HUES6 (cell line): Measurements from ENCODE around the gene ATG5.
A peak's percentile ranks its signal among the peaks of the same experiment; 100 is the strongest.

Source experiments
- H3K27ac ChIP-seq: 2 replicates; pipeline ENCODE4 v1.7.0; 2013; ENCODE audit warnings: low read depth, mild to moderate bottlenecking, low read length, inconsistent platforms
- H3K27me3 ChIP-seq: 2 replicates; pipeline ENCODE4 v1.6.1; 2013; ENCODE audit warnings: low read length; ENCODE audit not compliant: control insufficient read depth, insufficient read depth
- H3K36me3 ChIP-seq: 2 replicates; pipeline ENCODE4 v1.6.1; 2013; ENCODE audit warnings: low read length; ENCODE audit not compliant: control insufficient read depth, insufficient read depth
- H3K4me1 ChIP-seq: 2 replicates; pipeline ENCODE4 v1.6.1; 2013; ENCODE audit warnings: low read length; ENCODE audit not compliant: control insufficient read depth, insufficient read depth
- H3K4me3 ChIP-seq: 2 replicates; pipeline ENCODE4 v1.5.1; 2013; ENCODE audit warnings: low read depth, low read length
- H3K9ac ChIP-seq: one replicate; pipeline ENCODE4 v1.6.1; 2013; ENCODE audit warnings: mild to moderate bottlenecking, low read length
- H3K9me3 ChIP-seq: 2 replicates; pipeline ENCODE4 v1.6.1; 2013; ENCODE audit warnings: low read depth, low read length; ENCODE audit not compliant: control insufficient read depth, insufficient read depth

The ATG5 gene

DNA sequence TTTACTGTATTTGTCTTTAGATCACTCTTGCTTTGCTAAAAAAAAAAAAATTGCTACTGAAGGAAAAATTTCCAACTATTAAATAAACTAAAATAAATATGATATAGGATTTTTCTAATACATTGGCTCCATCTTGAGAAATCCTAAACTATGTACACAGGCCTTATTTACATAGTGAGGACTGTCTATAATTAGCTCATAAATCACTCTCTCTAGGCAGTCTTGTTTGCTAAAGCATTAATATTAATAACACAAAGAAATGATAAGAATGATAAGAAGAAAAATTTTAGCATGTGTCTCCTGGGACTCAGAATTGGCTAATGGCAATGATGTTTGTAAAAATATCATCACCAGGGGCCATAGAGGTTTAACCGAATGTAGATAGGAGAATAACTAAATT lies 21.7 kb upstream of the ATG5 start:
- Histone ChIP-seq H3K9me3 (no peaks in the 10 kb centered on the region), H3K4me1 (no peaks in the 10 kb centered on the region), H3K27ac (no peak overlapping the region), H3K27me3 (no peaks in the 10 kb centered on the region), H3K36me3 (no peaks in the 10 kb centered on the region), H3K9ac (no peak overlapping the region), H3K4me3 (no peak overlapping the region)

DNA sequence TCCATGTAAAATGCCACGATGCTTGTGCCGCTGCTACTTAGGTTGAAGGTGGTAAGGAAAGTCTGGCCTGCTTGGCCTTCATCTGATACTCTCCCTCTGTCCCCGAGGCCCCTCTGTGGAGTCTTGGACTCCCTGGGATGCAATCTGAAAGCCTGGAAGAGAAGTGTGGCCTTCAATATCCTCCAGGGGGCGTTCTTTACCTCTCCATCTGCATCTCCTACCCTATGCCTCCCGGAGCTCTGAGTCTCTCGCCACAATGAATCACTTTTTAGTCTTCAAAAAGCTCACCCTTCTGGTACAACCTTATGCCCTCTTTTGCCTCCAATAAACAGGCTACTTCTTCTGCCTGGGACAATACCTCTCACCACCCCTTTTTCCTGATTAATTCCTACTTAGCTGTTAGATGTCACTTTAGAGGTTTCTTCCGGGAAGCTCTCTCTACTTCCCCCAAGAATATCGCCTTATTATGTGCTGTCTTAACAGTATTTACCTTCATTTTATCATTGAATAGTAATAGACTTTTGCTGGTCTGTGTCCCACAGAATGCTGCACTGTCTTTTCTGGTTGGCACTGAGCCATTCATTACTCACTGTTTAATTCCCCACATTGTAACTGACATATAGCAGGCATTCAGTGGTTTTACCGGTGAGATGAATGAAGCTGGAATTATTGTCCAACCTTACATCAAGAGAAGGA lies 13.9 kb upstream of the ATG5 start:
- Histone ChIP-seq H3K27me3 (no peaks in the 10 kb centered on the region), H3K4me3 (no peak overlapping the region), H3K36me3 (no peaks in the 10 kb centered on the region), H3K4me1 (0 out of 2 replicates have a peak, but pooled peaks cover 2% of the 10 kb centered on the region), H3K9me3 (no peaks in the 10 kb centered on the region), H3K27ac (no peak overlapping the region), H3K9ac (no peak overlapping the region)

DNA sequence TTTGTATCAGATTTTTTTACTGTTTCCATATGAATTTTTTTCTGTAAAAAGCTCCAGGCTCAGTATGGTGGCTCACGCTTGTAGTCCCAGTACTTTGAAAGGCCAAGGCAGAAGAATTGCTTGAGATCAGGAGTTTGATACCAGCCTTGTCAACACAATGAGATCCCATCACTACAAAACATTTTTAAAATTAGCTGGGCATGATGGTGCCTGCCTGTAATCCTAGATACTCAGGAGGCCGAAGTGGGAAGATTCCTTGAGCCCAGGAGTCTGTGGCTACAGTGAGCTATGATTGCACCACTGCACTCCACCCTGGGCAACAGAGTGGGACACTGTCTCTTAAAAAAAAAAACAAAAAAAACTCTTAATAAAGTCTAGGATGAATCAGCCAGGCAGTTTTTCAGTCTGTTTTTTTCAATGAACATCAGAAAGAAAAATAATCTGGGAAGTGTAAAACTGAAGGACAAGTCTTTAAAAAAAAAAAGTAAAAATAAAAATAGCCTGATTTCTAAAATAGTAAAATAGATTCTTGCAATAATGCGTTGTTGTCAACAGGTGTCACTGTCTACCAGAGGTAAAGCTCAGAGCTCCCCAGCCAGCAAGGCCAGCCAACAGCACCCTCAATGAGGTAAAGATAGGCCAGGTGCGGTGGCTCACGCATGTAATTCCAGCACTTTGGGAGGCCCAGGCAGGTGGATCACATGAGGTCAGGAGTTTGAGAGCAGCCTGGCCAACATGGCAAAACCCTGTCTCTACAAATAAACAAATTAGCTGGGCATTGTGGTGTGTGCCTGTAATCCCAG lies 9.3 kb upstream of the ATG5 start:
- H3K27ac ChIP-seq = no peak overlapping the region
- no peak overlapping the region for H3K4me3 ChIP-seq
- H3K9me3 ChIP-seq = no peaks in the 10 kb centered on the region
- no peaks in the 10 kb centered on the region for H3K36me3 ChIP-seq
- no peak overlapping the region for H3K9ac ChIP-seq
- H3K27me3 ChIP-seq = no peaks in the 10 kb centered on the region
- 0 out of 2 replicates have a peak, but pooled peaks cover 2% of the 10 kb centered on the region for H3K4me1 ChIP-seq

DNA sequence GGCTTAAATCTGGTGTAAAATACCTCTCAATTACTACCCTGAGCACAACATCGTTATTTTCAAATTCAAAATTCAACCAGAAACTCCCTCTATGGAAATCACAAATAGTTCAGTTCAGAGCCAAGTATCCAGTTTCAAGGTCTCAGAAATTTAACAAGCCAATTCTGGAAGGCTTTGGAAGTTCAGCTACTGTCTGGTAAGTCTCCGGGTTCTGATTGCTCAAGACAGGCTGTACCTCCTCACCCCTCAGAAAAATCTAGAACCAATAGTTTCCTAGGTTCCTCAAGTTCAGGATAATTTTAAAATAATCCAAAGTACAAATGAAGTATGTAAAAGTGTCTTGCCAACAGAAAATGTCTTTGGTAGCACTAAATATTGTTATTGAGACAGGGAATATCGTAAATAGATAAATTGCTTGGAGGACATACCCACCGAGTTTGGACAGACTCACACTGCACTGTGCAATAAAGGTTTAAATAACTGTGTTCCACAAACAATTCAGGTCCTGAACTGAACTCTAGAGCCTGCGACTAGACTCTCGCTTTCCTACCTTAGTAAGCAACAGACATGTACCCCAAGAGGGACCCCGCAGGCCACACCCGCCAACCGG lies 729 bp downstream of the ATG5 start:
- no peaks in the 10 kb centered on the region for H3K27me3 ChIP-seq
- peaks cover 5% of the 10 kb centered on the region for H3K4me1 ChIP-seq
- H3K4me3 ChIP-seq = peak overlapping the region; percentile 93
- H3K9me3 ChIP-seq = no peaks in the 10 kb centered on the region
- peak overlapping the region; percentile 90 for H3K27ac ChIP-seq
- H3K36me3 ChIP-seq = no peaks in the 10 kb centered on the region
- peak overlapping the region; percentile 92 for H3K9ac ChIP-seq

DNA sequence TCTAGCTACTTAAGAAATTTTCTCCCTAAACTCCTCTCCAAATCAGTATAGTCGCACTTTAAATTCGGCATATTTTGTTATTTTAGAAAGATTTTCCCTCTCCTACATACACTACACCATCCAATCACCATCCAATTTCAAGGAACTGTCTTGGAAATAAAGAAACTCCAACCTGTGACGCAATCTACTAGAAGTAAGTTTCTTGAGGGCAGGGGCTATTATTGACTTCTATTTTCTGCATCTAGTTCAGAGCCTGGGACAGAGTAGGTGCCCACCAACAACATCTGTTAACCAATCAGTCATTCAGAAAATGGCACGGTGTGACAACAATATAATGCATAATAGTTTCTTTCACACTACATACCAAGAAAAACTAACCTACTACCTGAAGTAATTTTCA lies 3.6 kb downstream of the ATG5 start:
- Histone ChIP-seq H3K27ac (no peak overlapping the region), H3K4me3 (no peak overlapping the region), H3K9ac (no peak overlapping the region), H3K36me3 (no peaks in the 10 kb centered on the region), H3K9me3 (no peaks in the 10 kb centered on the region), H3K4me1 (peaks cover 5% of the 10 kb centered on the region), H3K27me3 (no peaks in the 10 kb centered on the region)

DNA sequence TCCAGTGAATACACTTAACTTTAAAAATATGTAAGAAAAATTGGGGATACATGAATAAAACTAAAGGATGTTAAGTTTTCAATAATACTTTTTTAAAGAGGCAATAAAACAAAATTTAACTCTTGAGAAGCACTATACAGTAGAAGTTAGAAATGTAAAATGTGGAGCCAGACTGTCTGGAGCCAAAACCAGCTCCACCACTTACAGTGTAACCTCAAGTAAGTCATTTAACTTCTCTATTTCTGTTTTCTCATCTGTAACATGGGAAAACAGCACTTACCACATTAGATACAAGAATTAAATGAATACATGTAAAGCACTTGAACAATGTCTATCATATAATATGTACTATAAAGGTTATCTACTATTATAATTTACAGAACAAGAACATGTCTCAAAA lies 6.7 kb downstream of the ATG5 start:
- Histone ChIP-seq H3K9ac (no peak overlapping the region), H3K27me3 (no peaks in the 10 kb centered on the region), H3K4me1 (peaks cover 2% of the 10 kb centered on the region; the same call in 1 of the 2 replicates), H3K4me3 (no peak overlapping the region), H3K36me3 (peaks cover 17% of the 10 kb centered on the region), H3K27ac (no peak overlapping the region), H3K9me3 (no peaks in the 10 kb centered on the region)

DNA sequence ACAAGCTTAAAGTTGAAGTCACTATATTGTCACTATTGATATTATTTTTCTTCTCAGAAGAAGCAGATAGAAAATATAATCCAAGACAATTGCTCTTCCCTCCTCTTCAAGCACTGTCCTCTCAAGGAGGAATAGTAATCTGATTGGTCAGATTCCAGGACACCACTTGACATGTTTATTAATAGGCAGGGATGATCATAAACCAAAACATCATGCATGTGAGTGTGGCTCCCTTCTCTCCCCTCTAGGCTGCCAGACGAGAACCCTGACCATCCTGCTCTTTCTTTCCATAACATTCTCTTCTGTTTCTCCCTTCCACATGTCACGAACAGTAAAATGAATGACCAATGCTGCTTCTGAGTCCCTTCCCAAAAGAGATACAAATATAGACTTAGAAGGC lies 7.5 kb downstream of the ATG5 start:
- H3K9ac ChIP-seq = no peak overlapping the region
- H3K27me3 ChIP-seq = no peaks in the 10 kb centered on the region
- peaks cover 22% of the 10 kb centered on the region for H3K36me3 ChIP-seq
- no peak overlapping the region for H3K4me3 ChIP-seq
- no peaks in the 10 kb centered on the region for H3K9me3 ChIP-seq
- no peak overlapping the region for H3K27ac ChIP-seq
- no peaks in the 10 kb centered on the region for H3K4me1 ChIP-seq

DNA sequence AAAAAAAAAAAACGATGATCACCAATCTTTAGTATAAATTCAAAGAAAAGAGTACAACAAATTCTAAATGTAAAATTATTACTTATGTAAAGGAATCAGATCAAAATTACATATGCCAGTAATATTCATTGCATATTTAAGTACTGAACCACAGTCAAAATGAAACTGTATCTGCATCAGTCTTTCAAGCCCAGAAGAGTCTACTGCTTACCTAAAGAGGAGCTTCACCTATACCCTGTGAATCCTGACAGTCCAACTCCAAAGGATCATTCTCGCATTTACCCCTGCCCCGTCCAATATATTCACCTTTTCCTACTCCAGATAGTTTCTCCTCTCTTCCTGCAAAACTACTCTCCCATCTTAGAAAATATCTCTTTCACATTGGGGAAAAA lies 9.2 kb downstream of the ATG5 start:
- Histone ChIP-seq H3K9ac (no peak overlapping the region), H3K27me3 (no peaks in the 10 kb centered on the region), H3K9me3 (no peaks in the 10 kb centered on the region), H3K4me1 (peaks cover 4% of the 10 kb centered on the region; the same call in 1 of the 2 replicates), H3K36me3 (peaks cover 28% of the 10 kb centered on the region), H3K4me3 (no peak overlapping the region), H3K27ac (no peak overlapping the region)

DNA sequence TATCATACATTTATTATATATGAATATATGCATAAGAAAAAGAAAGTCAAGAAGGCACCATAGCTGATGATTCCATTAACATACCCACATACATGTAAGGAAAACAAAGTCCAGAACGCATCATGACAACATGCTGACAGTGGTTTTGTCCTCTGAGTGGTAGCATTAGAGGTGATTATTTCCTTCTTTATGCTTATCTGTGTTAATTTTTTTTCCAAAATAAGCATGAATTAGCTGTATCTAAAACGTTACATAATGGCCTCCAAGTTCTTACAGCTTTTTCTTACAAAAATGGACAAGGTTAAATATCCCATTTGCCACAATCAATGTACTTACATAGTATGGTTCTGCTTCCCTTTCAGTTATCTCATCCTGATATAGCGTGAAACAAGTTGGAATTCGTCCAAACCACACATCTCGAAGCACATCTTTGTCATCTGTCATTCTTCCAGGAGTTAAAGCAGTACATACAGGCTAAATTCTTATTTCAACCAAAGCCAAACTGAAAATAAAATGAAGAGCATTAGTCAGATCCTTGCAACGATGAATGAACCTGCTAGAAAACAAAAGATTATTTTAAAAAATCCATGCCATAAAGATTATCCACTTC lies 9.7 kb downstream of the ATG5 start:
- H3K9ac ChIP-seq = no peak overlapping the region
- H3K36me3 ChIP-seq = peaks cover 31% of the 10 kb centered on the region
- H3K9me3 ChIP-seq = no peaks in the 10 kb centered on the region
- no peak overlapping the region for H3K4me3 ChIP-seq
- H3K27ac ChIP-seq = no peak overlapping the region
- H3K27me3 ChIP-seq = no peaks in the 10 kb centered on the region
- H3K4me1 ChIP-seq = peaks cover 7% of the 10 kb centered on the region; the same call in 1 of the 2 replicates

DNA sequence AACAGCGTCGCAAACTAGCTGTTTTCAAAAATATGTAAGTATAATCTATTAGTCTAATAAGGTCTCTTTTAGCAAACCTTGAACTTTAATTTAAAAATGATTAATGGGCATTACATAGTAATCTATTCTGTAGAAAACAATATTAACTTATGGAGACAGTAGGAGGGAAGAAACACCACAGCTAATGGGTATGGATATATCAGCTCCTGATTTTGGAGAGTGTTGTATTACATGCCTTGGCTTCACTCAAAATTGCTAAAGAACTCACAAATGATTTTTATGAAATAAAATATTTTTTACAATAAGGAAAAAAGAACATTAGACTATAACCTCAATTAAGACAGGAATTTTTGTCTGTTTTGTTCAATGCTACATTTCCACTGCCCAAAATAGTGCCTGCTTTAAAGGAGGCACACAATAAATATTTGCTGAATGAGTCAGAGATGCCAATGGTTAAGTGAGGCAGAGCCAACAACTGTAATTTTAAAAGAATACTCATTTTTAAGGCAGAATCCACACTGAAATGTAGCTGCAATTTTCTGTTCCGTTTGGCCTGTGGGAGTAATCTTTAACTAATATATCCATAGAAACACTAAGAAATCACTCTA lies 15.7 kb downstream of the ATG5 start:
- Histone ChIP-seq H3K27me3 (no peaks in the 10 kb centered on the region), H3K9me3 (no peaks in the 10 kb centered on the region), H3K9ac (no peak overlapping the region), H3K4me3 (no peak overlapping the region), H3K4me1 (peaks cover 14% of the 10 kb centered on the region), H3K36me3 (peaks cover 28% of the 10 kb centered on the region), H3K27ac (no peak overlapping the region)
